ENCODE measurements around the gene LCLAT1.

Gene LCLAT1

DNA sequence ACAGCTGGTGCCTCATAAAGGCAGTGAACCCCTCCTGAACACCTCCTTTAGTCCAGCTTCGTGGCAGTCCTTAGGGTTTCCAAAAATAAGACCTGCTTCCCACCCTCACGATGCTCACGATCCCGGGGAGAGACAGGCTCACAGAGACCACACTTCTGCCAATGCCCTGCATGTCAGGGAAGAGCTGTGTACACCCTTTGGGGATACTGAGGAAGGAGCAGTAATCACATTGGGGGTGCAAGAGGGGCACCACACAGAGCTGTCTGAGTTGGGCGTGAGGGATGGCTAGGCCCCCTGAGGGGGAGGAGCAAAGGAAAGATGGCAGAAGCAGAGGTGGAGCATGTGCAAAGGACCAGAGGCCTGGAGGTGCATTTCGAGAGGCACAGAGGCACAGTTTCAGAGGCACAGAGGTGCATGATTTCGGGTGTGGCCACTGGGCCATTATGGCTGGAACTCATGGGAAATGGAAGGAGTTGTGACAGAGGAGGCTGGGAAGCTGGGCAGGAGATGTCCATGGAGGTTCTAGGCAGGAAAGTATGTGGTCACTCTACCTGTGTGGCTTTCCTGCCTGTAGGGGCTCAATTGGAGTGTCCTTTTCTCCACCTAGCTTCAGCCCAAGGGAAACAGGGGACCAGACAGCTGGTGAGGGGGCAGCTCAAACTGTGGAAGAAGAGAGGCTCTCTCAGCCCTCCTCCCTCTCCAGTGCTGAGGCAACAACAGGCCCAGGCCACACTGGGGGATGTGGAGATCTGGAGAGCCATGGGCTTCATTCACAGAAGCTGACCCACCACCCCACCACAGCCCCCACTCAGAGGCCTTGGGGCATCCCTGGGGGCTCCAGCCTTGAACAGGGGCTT, 244.3 kb downstream of the LCLAT1 start:
- H3K4me3 ChIP-seq (ENCODE audit: insufficient read depth, low read depth, low read length, poor library complexity, severe bottlenecking): no peak overlapping the region
- no peaks in the 10 kb centered on the region for H3K36me3 ChIP-seq (ENCODE audit: control insufficient read depth, insufficient read depth, low read length)
- H3K27ac ChIP-seq (ENCODE audit: insufficient read depth, low read length, poor library complexity, severe bottlenecking): no peak overlapping the region
- H3K9me3 ChIP-seq (ENCODE audit: control insufficient read depth, low read length): no peaks in the 10 kb centered on the region
- no peaks in the 10 kb centered on the region for H3K27me3 ChIP-seq (replicated peaks; ENCODE audit: control insufficient read depth, insufficient read depth, low read length, poor library complexity, severe bottlenecking)
- no peaks in the 10 kb centered on the region for H3K4me1 ChIP-seq (ENCODE audit: control insufficient read depth, insufficient read depth, low read length, poor library complexity, severe bottlenecking)
- no peak for DNase-seq

DNA sequence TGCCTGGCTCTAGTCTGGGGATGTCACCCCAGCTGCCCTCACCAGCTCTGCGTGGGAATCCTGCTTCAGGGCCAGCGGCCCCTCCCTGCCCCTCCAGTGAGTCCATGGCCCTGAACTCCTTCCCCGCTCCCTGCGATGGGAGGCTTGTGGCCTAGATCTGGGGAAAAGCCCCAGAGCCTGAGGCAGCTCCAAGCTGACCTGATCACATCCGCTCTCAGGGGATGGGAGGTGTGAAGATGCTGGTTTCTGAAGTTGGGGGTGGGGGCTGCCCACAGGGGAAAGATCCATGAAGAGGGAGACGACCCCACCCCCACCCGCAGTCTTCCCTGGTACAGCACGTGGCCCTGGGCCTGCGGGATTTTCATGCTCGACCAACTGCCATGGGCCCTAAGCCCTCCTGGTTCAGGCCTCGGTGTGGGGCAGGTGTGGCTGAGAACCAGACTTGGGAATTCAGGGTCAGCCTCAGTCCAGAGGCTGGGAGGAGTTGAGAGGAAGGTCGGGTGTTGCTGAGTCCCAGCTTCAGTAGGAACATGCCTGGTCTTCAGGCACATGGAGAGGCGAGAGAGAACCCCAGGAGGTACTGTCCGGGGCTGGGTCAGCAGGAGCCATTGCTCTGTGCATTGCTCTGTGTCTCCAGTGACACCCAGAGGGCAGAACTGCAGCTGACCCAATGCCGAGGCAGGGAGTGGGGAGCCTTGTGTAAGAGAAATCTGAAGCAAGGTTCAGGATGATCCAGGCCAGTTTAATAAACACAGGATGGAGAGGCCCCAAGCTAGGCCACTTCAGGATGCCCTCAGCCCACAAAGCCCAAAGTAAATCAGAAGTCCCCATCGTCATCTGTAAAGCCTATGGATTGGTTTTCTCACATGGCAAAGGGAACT, 245.1 kb downstream of the LCLAT1 start:
- Histone ChIP-seq H3K4me3 (ENCODE audit: insufficient read depth, low read depth, low read length, poor library complexity, severe bottlenecking) (no peak overlapping the region), H3K4me1 (ENCODE audit: control insufficient read depth, insufficient read depth, low read length, poor library complexity, severe bottlenecking) (no peaks in the 10 kb centered on the region), H3K36me3 (ENCODE audit: control insufficient read depth, insufficient read depth, low read length) (no peaks in the 10 kb centered on the region), H3K27ac (ENCODE audit: insufficient read depth, low read length, poor library complexity, severe bottlenecking) (no peak overlapping the region), H3K27me3 (replicated peaks; ENCODE audit: control insufficient read depth, insufficient read depth, low read length, poor library complexity, severe bottlenecking) (no peaks in the 10 kb centered on the region), H3K9me3 (ENCODE audit: control insufficient read depth, low read length) (no peaks in the 10 kb centered on the region)
- no peak for DNase-seq

DNA sequence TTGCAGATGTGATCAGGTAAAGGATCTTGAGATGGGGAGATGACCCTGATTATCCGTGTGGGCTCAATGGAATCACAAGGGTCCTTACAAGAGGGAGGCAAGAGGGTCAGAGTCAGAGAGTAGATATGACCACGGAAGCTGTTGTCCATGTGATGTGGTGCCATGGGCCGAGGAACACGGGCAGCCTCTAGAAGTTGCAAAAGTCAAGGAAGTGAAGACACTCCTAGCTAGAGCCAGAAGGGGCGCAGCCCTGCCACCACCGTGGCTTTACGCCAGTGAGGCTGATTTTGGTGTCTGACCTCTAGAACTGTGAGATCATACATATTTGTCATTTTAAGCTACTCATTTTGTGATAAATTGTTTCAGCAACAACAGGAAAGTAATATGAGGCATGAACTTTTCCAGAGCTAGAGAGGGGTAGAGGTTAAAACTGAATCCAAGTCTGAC, 245.8 kb downstream of the LCLAT1 start:
- Histone ChIP-seq H3K4me1 (ENCODE audit: control insufficient read depth, insufficient read depth, low read length, poor library complexity, severe bottlenecking) (no peaks in the 10 kb centered on the region), H3K9me3 (ENCODE audit: control insufficient read depth, low read length) (no peaks in the 10 kb centered on the region), H3K36me3 (ENCODE audit: control insufficient read depth, insufficient read depth, low read length) (no peaks in the 10 kb centered on the region), H3K27me3 (replicated peaks; ENCODE audit: control insufficient read depth, insufficient read depth, low read length, poor library complexity, severe bottlenecking) (no peaks in the 10 kb centered on the region), H3K4me3 (ENCODE audit: insufficient read depth, low read depth, low read length, poor library complexity, severe bottlenecking) (no peak overlapping the region), H3K27ac (ENCODE audit: insufficient read depth, low read length, poor library complexity, severe bottlenecking) (no peak overlapping the region)
- DNase-seq: no peak
